IMR-90 (cell line): ENCODE data around the gene CDK14.

Source experiments
- BHLHE40 ChIP-seq: fragments of 150-350 bp; IDR thresholded peaks from 2 replicates; pipeline ENCODE4 v1.6.1; 2016; ENCODE audit warnings: mild to moderate bottlenecking, low read depth, low read length
- CEBPB ChIP-seq: IDR thresholded peaks from 2 replicates; pipeline ENCODE4 v1.6.1; 2012; ENCODE audit warnings: low read depth, low read length, improper control_type of control experiment
- CHD1 ChIP-seq: IDR thresholded peaks from 2 replicates; pipeline ENCODE4 v1.6.1; 2012; ENCODE audit warnings: low read depth, low read length, improper control_type of control experiment
- CTCF ChIP-seq: conservative IDR thresholded peaks from 2 replicates; pipeline ENCODE4 v1.5.1; 2012; ENCODE audit warnings: mild to moderate bottlenecking, low read depth, low read length, improper control_type of control experiment
- FOS ChIP-seq: fragments of 150-350 bp; IDR thresholded peaks from 2 replicates; pipeline ENCODE4 v1.6.1; 2016; ENCODE audit warnings: low read depth, low read length
- MAFK ChIP-seq: IDR thresholded peaks from 2 replicates; pipeline ENCODE4 v1.6.1; 2012; ENCODE audit warnings: low read depth, low read length, improper control_type of control experiment
- POLR2A ChIP-seq: IDR thresholded peaks from 2 replicates; pipeline ENCODE4 v1.6.1; 2012; ENCODE audit warnings: mild to moderate bottlenecking, low read depth, low read length
- RAD21 ChIP-seq: IDR thresholded peaks from 2 replicates; pipeline ENCODE4 v1.6.1; 2012; ENCODE audit warnings: low read length, improper control_type of control experiment
- RFX5 ChIP-seq: IDR thresholded peaks from 2 replicates; pipeline ENCODE4 v1.8.0; 2012; ENCODE audit warnings: low read depth, mild to moderate bottlenecking, low read length, moderate library complexity
- SMC3 ChIP-seq: fragments of 150-350 bp; IDR thresholded peaks from 2 replicates; pipeline ENCODE4 v1.6.1; 2016; ENCODE audit warnings: low read depth, mild to moderate bottlenecking, antibody characterized with exemption, low read length, moderate library complexity
- TF ChIP-seq, protein P1 (sequence below): fragments of 150-350 bp; IDR thresholded peaks from 2 replicates; pipeline ENCODE4 v1.6.1; 2016; ENCODE audit warnings: low read depth, mild to moderate bottlenecking, low read length, moderate library complexity, borderline replicate concordance
- TF ChIP-seq, protein P2 (sequence below): fragments of 150-350 bp; IDR thresholded peaks from 2 replicates; pipeline ENCODE4 v1.6.1; 2017; ENCODE audit warnings: mild to moderate bottlenecking, antibody characterized with exemption, low read length, low read depth

DNA sequence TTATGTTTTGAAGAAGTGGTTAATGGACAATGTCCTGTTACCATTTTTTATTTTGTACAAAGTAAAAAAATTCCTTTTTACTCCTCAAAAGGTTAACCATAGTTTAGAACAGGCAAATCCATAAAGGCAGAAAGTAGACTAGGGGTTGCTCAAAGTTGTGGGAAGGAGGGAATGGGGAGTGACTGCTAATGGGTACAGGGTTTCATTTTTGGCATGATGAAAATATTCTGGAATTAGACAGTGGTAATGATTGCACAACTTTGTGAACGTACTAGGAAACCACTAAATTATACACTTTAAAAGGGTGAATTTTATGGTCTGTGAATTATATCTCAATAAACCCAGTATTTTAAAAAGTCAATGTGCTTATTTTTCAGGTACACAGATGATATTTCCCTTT lies 35.4 kb upstream of the CDK14 start:
- no peak for TF ChIP-seq CTCF
- no peak for TF ChIP-seq RAD21
- TF ChIP-seq MAFK = no peak
- TF ChIP-seq, protein P1, sequence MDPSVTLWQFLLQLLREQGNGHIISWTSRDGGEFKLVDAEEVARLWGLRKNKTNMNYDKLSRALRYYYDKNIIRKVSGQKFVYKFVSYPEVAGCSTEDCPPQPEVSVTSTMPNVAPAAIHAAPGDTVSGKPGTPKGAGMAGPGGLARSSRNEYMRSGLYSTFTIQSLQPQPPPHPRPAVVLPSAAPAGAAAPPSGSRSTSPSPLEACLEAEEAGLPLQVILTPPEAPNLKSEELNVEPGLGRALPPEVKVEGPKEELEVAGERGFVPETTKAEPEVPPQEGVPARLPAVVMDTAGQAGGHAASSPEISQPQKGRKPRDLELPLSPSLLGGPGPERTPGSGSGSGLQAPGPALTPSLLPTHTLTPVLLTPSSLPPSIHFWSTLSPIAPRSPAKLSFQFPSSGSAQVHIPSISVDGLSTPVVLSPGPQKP = no peak
- TF ChIP-seq POLR2A = no peak
- peak; percentile 87 for TF ChIP-seq CEBPB
- no peak for TF ChIP-seq BHLHE40
- no peak for TF ChIP-seq FOS
- no peak for TF ChIP-seq SMC3
- TF ChIP-seq, protein P2, sequence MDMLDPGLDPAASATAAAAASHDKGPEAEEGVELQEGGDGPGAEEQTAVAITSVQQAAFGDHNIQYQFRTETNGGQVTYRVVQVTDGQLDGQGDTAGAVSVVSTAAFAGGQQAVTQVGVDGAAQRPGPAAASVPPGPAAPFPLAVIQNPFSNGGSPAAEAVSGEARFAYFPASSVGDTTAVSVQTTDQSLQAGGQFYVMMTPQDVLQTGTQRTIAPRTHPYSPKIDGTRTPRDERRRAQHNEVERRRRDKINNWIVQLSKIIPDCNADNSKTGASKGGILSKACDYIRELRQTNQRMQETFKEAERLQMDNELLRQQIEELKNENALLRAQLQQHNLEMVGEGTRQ = no peak
- TF ChIP-seq RFX5 = no peak
- no peak for TF ChIP-seq CHD1
